HFFc6 (cell line): ENCODE measurements around the gene GPR15. TPM values are rescaled to one million over a fixed set of nuclear protein-coding genes. Genes with fewer than 3 reads are reported as not detected.

ENCODE experiments used
- DNase-seq: peaks from one replicate; pipeline ENCODE4 v3.0.0-alpha.2; 2018
- H3K27ac Mint-ChIP-seq: 2 replicates; pipeline ENCODE4 v1.8.0; 2020; ENCODE audit warnings: mild to moderate bottlenecking, mixed read lengths
- H3K27me3 Mint-ChIP-seq: 2 replicates; pipeline ENCODE4 v1.8.0; 2021; ENCODE audit warnings: mild to moderate bottlenecking, moderate library complexity, mixed read lengths; ENCODE audit not compliant: insufficient read depth
- H3K36me3 Mint-ChIP-seq: 2 replicates; pipeline ENCODE4 v1.8.0; 2021; ENCODE audit warnings: low read depth, mixed read lengths
- H3K4me1 Mint-ChIP-seq: 2 replicates; pipeline ENCODE4 v1.8.0; 2020; ENCODE audit warnings: low read depth, mixed read lengths
- H3K4me3 Mint-ChIP-seq: 2 replicates; pipeline ENCODE4 v1.8.0; 2020; ENCODE audit warnings: mild to moderate bottlenecking, moderate library complexity, mixed read lengths
- H3K9me3 Mint-ChIP-seq: 2 replicates; pipeline ENCODE4 v1.8.0; 2020; ENCODE audit warnings: mild to moderate bottlenecking, mixed read lengths
- total RNA-seq, 6 experiments: library from RNA; stranded (reverse); fragmentation: NEBNext Ultra II Directional; extraction: Animal tissue kit (Norgen Biotek cat#: 25700); gene quantifications; 2 replicates in 1 of 6; 3 replicates in 5 of 6; pipeline ENCODE4 v1.2.3, GENCODE V29; 2021
- TF ChIP-seq, protein P1 (sequence below): fragments of 200-600 bp; sonication (generic); IDR thresholded peaks from 2 replicates; pipeline ENCODE4 v1.5.0; 2021; ENCODE audit warnings: antibody characterized with exemption, mild to moderate bottlenecking

GPR15 gene
- total RNA-seq, 6 experiments from 2014 or later = not detected

DNA sequence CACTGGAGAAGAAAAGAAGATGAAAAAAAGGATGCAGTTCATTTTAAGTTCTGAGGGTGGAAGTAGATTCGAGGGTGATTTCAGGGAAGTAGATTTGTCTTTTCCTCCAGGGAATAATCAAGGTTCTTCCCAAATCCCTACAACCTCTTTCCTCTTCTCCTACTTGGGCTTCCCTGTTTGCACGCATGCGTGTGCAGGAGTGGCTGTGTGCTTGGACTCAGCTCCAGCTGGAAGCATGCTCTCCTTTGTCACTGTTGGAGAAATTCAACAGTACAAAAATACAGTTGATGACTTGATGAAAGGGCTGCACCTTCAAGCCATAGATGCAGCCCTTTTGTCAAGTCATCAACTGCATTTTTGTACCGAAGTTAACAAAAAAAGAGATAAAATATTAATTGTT lies 30.5 kb upstream of the GPR15 start:
- no peaks in the 10 kb centered on the region for H3K9me3 Mint-ChIP-seq

DNA sequence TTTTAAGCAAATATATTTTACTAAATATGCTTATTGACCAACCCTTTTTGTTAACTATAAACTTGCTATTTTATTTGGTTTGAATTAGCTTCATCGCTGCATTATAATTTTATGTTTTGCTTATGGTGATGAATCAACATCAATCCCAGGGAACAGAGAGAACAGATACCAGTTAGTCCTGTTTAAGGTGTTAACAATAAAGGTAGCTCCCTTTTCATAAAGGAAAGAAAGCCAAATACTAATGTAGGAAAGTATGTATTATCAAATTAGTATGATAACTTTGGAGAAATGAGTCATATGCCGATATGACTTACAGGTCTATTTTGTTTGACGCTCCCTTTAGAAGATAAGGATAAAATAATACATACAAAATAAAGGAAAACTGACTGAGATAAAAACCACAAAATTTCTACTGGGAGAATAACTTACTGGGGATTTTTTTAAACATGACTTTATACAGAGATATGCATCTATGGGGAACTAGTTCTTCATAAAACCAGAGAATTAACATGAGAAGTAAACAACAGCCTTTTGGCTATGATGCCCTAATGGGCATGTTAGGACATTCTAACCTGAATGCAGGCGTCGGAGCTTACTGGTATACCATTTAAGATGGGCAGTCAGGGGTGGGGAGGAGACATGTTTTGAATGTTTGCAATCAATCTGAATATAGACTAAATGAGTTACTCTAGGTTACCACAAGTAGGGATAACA lies 29.8 kb upstream of the GPR15 start:
- H3K4me1 Mint-ChIP-seq = no peaks in the 10 kb centered on the region
- H3K4me3 Mint-ChIP-seq = no peak overlapping the region
- DNase-seq = no peak
- no peak overlapping the region for H3K27ac Mint-ChIP-seq
- no peaks in the 10 kb centered on the region for H3K36me3 Mint-ChIP-seq
- no peaks in the 10 kb centered on the region for H3K9me3 Mint-ChIP-seq
- TF ChIP-seq, protein P1, sequence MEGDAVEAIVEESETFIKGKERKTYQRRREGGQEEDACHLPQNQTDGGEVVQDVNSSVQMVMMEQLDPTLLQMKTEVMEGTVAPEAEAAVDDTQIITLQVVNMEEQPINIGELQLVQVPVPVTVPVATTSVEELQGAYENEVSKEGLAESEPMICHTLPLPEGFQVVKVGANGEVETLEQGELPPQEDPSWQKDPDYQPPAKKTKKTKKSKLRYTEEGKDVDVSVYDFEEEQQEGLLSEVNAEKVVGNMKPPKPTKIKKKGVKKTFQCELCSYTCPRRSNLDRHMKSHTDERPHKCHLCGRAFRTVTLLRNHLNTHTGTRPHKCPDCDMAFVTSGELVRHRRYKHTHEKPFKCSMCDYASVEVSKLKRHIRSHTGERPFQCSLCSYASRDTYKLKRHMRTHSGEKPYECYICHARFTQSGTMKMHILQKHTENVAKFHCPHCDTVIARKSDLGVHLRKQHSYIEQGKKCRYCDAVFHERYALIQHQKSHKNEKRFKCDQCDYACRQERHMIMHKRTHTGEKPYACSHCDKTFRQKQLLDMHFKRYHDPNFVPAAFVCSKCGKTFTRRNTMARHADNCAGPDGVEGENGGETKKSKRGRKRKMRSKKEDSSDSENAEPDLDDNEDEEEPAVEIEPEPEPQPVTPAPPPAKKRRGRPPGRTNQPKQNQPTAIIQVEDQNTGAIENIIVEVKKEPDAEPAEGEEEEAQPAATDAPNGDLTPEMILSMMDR = no peak
- peaks cover 6% of the 10 kb centered on the region for H3K27me3 Mint-ChIP-seq

More for the DNA sequence above, 30.5 kb upstream of the GPR15 start:
- Mint-ChIP-seq H3K27ac (no peak overlapping the region), H3K4me1 (no peaks in the 10 kb centered on the region), H3K27me3 (peaks cover 6% of the 10 kb centered on the region), H3K4me3 (no peak overlapping the region), H3K36me3 (no peaks in the 10 kb centered on the region)
- TF ChIP-seq, protein P1 = no peak
- DNase-seq = no peak

DNA sequence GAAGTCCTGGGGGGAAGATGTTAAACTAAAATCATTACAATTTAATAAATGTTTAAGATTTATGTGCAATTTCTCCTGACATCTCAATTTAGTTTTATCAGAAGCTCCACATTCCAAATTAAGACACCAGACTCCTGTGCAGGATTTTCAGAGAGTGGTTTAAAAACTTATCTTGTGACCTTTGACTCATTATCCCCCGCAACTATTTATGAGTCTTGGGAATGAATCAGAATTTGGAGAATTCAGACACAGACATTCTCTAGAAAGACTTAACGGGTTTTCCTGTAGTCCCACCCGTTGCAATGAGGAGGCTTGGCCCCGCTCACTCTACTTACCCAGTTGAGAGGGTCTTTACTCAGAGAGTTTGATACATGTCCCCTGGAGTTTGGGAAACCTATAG lies 27.2 kb upstream of the GPR15 start:
- Mint-ChIP-seq H3K4me1 (no peaks in the 10 kb centered on the region), H3K9me3 (no peaks in the 10 kb centered on the region), H3K27ac (no peak overlapping the region), H3K4me3 (no peak overlapping the region), H3K36me3 (no peaks in the 10 kb centered on the region), H3K27me3 (peaks cover 4% of the 10 kb centered on the region)
- TF ChIP-seq, protein P1 = no peak
- DNase-seq = no peak

DNA sequence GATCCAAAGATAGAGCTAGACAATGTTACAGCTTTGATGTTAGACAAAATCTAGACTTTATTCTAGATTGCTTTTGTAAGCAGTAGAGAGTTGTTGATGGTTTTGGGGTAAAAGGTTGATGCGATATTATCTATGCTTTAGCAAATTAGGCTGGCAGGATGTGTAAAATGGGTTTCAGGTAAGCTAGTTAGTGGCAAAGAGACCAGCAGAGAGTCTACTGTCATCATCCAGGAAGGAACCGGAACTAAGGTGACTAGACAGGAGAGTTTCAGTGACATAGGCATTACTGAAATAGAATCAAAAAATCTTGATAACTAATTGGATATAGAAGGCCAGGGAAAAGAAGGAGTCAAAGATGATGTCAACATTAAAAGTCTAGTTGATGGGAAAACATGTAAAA lies 23.2 kb upstream of the GPR15 start:
- no peak overlapping the region for H3K4me3 Mint-ChIP-seq

DNA sequence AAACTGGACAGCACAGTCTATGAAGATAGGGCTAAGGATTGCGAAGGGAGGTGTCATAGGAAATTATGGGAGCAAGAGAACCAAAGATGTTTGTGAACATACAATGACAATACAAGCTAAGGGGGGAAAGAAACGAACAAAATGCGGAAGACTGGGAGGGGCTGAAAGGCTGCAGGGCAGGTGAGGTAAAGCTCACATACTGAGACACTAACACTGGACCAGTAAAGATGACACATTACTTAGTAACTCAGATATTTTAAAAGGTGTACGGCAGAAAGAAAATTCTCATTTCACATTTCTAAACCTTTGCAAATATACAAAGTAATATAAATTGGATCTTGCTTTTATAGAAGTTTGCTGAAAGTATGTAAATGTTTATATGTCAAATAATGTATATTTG lies 19.2 kb upstream of the GPR15 start:
- Mint-ChIP-seq H3K27ac (no peak overlapping the region), H3K36me3 (peaks cover 10% of the 10 kb centered on the region; the same call in 1 of the 2 replicates), H3K4me1 (peaks cover 11% of the 10 kb centered on the region; the same call in 1 of the 2 replicates), H3K9me3 (no peaks in the 10 kb centered on the region), H3K4me3 (no peak overlapping the region), H3K27me3 (peaks cover 1% of the 10 kb centered on the region; the same call in 1 of the 2 replicates)
- TF ChIP-seq, protein P1 = no peak
- DNase-seq = no peak

More for the DNA sequence above, 23.2 kb upstream of the GPR15 start:
- no peak for DNase-seq
- Mint-ChIP-seq H3K27ac (no peak overlapping the region), H3K4me1 (peaks cover 7% of the 10 kb centered on the region; the same call in 1 of the 2 replicates), H3K27me3 (no peaks in the 10 kb centered on the region), H3K9me3 (no peaks in the 10 kb centered on the region), H3K36me3 (no peaks in the 10 kb centered on the region)
- TF ChIP-seq, protein P1 = no peak
